H1 (cell line): Measurements from ENCODE around the gene SND1. TPM values are rescaled to one million over a fixed set of nuclear protein-coding genes. Genes with fewer than 3 reads are reported as not detected.
"Not testable (repeated sequence)": the region's sequence is repeated elsewhere in the genome, so short reads cannot be mapped to it uniquely, and the experiment has no call there.

Experiments used
- CTCF ChIA-PET: fragments of 300-600 bp; sonication (Branson Sonifier 250); formaldehyde crosslinking; loops from one replicate; lab custom pipeline; 2021; ENCODE audit not compliant: partially characterized antibody; lab: Charles Lee
- POLR2A ChIA-PET: fragments of 300-600 bp; sonication (Branson Sonifier 250); formaldehyde crosslinking; loops from one replicate; lab custom pipeline; 2021; ENCODE audit warnings: inconsistent platforms; ENCODE audit not compliant: partially characterized antibody; lab: Charles Lee
- DNase-seq, 2 experiments: peaks; one replicate each; pipeline versions ENCODE4 v3.0.0 to v3.0.0-alpha.2; 2010 to 2022; ENCODE audit warnings: low spot score in 2 of 2, low read depth in 1 of 2, mixed read lengths in 1 of 2
- FAIRE-seq: peaks from 2 replicates; lab custom pipeline; 2011; peaks lifted over from hg19 to GRCh38; lab: Jason Lieb, UNC
- H2AFZ ChIP-seq: 2 replicates; pipeline ENCODE4 v1.8.1; 2012; ENCODE audit warnings: low read length, inconsistent platforms
- H2AK5ac ChIP-seq: 2 replicates; pipeline ENCODE4 v1.6.1; 2013; ENCODE audit warnings: low read depth, low read length
- H2BK120ac ChIP-seq: replicated peaks from 2 replicates; pipeline ENCODE3; 2013; ENCODE audit warnings: low read depth, low read length, inconsistent platforms
- H2BK12ac ChIP-seq: 2 replicates; pipeline ENCODE4 v1.6.1; 2013; ENCODE audit warnings: low read depth, low read length
- H2BK15ac ChIP-seq: 2 replicates; pipeline ENCODE4 v1.6.1; 2013; ENCODE audit warnings: low read length
- H2BK20ac ChIP-seq: 2 replicates; pipeline ENCODE4 v1.6.1; 2013; ENCODE audit warnings: low read length
- H2BK5ac ChIP-seq: 2 replicates; pipeline ENCODE4 v1.6.1; 2013; ENCODE audit warnings: low read depth, low read length
- H3K14ac ChIP-seq: 2 replicates; pipeline ENCODE4 v1.6.1; 2013; ENCODE audit warnings: inconsistent platforms; ENCODE audit not compliant: insufficient read length
- H3K18ac ChIP-seq: 2 replicates; pipeline ENCODE4 v1.6.1; 2013; ENCODE audit warnings: low read length; ENCODE audit errors: extremely low read depth
- H3K23ac ChIP-seq: 2 replicates; pipeline ENCODE4 v1.6.1; 2013; ENCODE audit warnings: inconsistent platforms; ENCODE audit not compliant: insufficient read length
- H3K23me2 ChIP-seq: 2 replicates; pipeline ENCODE4 v1.6.1; 2013; ENCODE audit warnings: low read depth, low read length
- H3K27ac ChIP-seq: 2 replicates; pipeline ENCODE4 v1.6.1; 2011; ENCODE audit warnings: low read depth, low read length, inconsistent platforms
- H3K27me3 ChIP-seq, 4 experiments: replicated peaks in 1 of 4; 1 replicate in 1 of 4; 2 replicates in 3 of 4; pipeline versions ENCODE4 v1.6.1 to v1.8.1; 2011 to 2013; ENCODE audit warnings: low read length in 3 of 4, mild to moderate bottlenecking in 3 of 4, inconsistent platforms in 2 of 4, mixed read lengths in 2 of 4, moderate library complexity in 1 of 4; ENCODE audit not compliant: control insufficient read depth in 3 of 4, insufficient read depth in 3 of 4; ENCODE audit errors: extremely low read depth in 1 of 4
- H3K36me3 ChIP-seq, 4 experiments: 2 replicates each; pipeline versions ENCODE4 v1.6.1 to v1.8.1; 2011 to 2013; ENCODE audit warnings: mild to moderate bottlenecking in 4 of 4, low read length in 3 of 4, moderate library complexity in 2 of 4, control low read depth in 1 of 4, inconsistent platforms in 1 of 4; ENCODE audit not compliant: insufficient read depth in 4 of 4, control insufficient read depth in 2 of 4
- H3K4ac ChIP-seq: replicated peaks from 2 replicates; pipeline ENCODE3; 2013; ENCODE audit warnings: low read length, low read depth, mixed read lengths, inconsistent platforms; ENCODE audit not compliant: insufficient read length
- H3K4me1 ChIP-seq, 4 experiments: replicated peaks in 1 of 4; 1 replicate in 1 of 4; 2 replicates in 3 of 4; pipeline versions ENCODE4 v1.6.1 to v1.8.1; 2011 to 2013; ENCODE audit warnings: low read length in 3 of 4, inconsistent platforms in 2 of 4, mixed read lengths in 1 of 4; ENCODE audit not compliant: insufficient read depth in 4 of 4, control insufficient read depth in 3 of 4
- H3K4me2 ChIP-seq, 2 experiments: 2 replicates each; pipeline versions ENCODE4 v1.6.1 to v1.8.1; 2011 to 2013; ENCODE audit warnings: low read depth in 2 of 2, low read length in 2 of 2, control low read depth in 1 of 2, inconsistent platforms in 1 of 2, mild to moderate bottlenecking in 1 of 2; ENCODE audit not compliant: insufficient read depth in 1 of 2
- H3K4me3 ChIP-seq, 4 experiments: fragments of 200-600, 300-600 bp in 1 of 4; sonication (generic), shearing (Covaris generic), sonication (Bioruptor Twin) in 1 of 4; 2 replicates each; pipeline versions ENCODE4 v1.5.1 to v1.8.1; 2011 to 2016; ENCODE audit warnings: low read length in 4 of 4, low read depth in 3 of 4, control low read depth in 2 of 4, inconsistent platforms in 2 of 4, mild to moderate bottlenecking in 2 of 4, mixed read lengths in 1 of 4, moderate library complexity in 1 of 4; ENCODE audit not compliant: insufficient read depth in 2 of 4; ENCODE audit errors: extremely low read depth in 1 of 4
- H3K56ac ChIP-seq: replicated peaks from 2 replicates; pipeline ENCODE3; 2013; ENCODE audit warnings: low read depth, mild to moderate bottlenecking, mixed read lengths, low read length, inconsistent platforms; ENCODE audit not compliant: insufficient read length
- H3K79me1 ChIP-seq: 2 replicates; pipeline ENCODE4 v1.6.1; 2013; ENCODE audit warnings: low read depth, low read length, control low read depth
- H3K79me2 ChIP-seq, 2 experiments: 2 replicates each; pipeline versions ENCODE4 v1.6.1 to v1.8.1; 2012 to 2013; ENCODE audit warnings: low read length in 2 of 2, mild to moderate bottlenecking in 2 of 2, inconsistent platforms in 1 of 2; ENCODE audit not compliant: insufficient read depth in 2 of 2, control insufficient read depth in 1 of 2
- H3K9ac ChIP-seq, 4 experiments: replicated peaks in 1 of 4; 1 replicate in 1 of 4; 2 replicates in 3 of 4; pipeline versions ENCODE4 v1.6.1 to v1.8.1; 2011 to 2013; ENCODE audit warnings: low read depth in 3 of 4, low read length in 3 of 4, control low read depth in 2 of 4, mild to moderate bottlenecking in 2 of 4, moderate library complexity in 2 of 4, inconsistent platforms in 1 of 4; ENCODE audit errors: extremely low read depth in 1 of 4
- H3K9me3 ChIP-seq, 2 experiments: 2 replicates each; pipeline versions ENCODE4 v1.6.1 to v1.8.1; 2012 to 2013; ENCODE audit warnings: mild to moderate bottlenecking in 2 of 2, moderate library complexity in 2 of 2, control low read depth in 1 of 2, inconsistent platforms in 1 of 2, low read depth in 1 of 2, low read length in 1 of 2, mixed read lengths in 1 of 2; ENCODE audit not compliant: insufficient read depth in 2 of 2
- H4K20me1 ChIP-seq, 2 experiments: replicated peaks in 1 of 2; 2 replicates each; pipeline versions ENCODE3 to v1.8.1; 2011 to 2013; ENCODE audit warnings: inconsistent platforms in 2 of 2, low read length in 2 of 2, mild to moderate bottlenecking in 1 of 2; ENCODE audit not compliant: insufficient read depth in 2 of 2, control insufficient read depth in 1 of 2
- H4K5ac ChIP-seq: 2 replicates; pipeline ENCODE4 v1.6.1; 2013; ENCODE audit warnings: low read length, low read depth, mixed read lengths, inconsistent platforms; ENCODE audit not compliant: insufficient read length
- H4K8ac ChIP-seq: 2 replicates; pipeline ENCODE4 v1.8.0; 2013; ENCODE audit warnings: mild to moderate bottlenecking, moderate library complexity, low read length, inconsistent platforms; ENCODE audit not compliant: insufficient read depth; ENCODE audit errors: extremely low read depth
- H4K91ac ChIP-seq: replicated peaks from 2 replicates; pipeline ENCODE3; 2013; ENCODE audit warnings: low read length, mixed read lengths, inconsistent platforms; ENCODE audit not compliant: insufficient read length
- WGBS, 2 experiments: shearing (Covaris generic) in 1 of 2; methylation state at CpG; one replicate each; pipeline versions ENCODE4 v1.1.6 to v1.1.7; 2013 to 2015; ENCODE audit warnings: low lambda C conversion rate in 2 of 2, mixed read lengths in 2 of 2, inconsistent platforms in 1 of 2, low coverage in 1 of 2, missing lambda C conversion rate in 1 of 2; ENCODE audit not compliant: insufficient replicate concordance in 2 of 2, insufficient coverage in 1 of 2, insufficient read length in 1 of 2; ENCODE audit errors: extremely low coverage in 1 of 2, missing lambda C conversion rate in 1 of 2; 5-methylcytosine and 5-hydroxymethylcytosine counted together
- polyA plus RNA-seq, 7 experiments: library from polyadenylated mRNA; depleted of rRNA in 3 of 7; stranded (reverse) in 5 of 7; unstranded in 2 of 7; fragments of >200 nt in 5 of 7; fragments of 200-250 nt in 2 of 7; gene quantifications; 1 replicate in 5 of 7; 2 replicates in 1 of 7; 4 replicates in 1 of 7; pipeline versions ENCODE4 v1.2.1 to v1.2.3, GENCODE V29; 2011 to 2013; ENCODE audit warnings: missing spikeins in 2 of 7, mixed read lengths in 2 of 7
- total RNA-seq: library from RNA; stranded (reverse); fragmentation: NEBNext Ultra II Directional; extraction: Animal tissue kit (Norgen Biotek cat#: 25700); gene quantifications from 2 replicates; pipeline ENCODE4 v1.2.1, GENCODE V29; 2021

SND1 gene
- total and polyA plus RNA-seq, 2 of the 8 experiments (the other 6 are each of a cell fraction or from before 2014, with no cell fraction given) = 122 to 290 TPM

DNA sequence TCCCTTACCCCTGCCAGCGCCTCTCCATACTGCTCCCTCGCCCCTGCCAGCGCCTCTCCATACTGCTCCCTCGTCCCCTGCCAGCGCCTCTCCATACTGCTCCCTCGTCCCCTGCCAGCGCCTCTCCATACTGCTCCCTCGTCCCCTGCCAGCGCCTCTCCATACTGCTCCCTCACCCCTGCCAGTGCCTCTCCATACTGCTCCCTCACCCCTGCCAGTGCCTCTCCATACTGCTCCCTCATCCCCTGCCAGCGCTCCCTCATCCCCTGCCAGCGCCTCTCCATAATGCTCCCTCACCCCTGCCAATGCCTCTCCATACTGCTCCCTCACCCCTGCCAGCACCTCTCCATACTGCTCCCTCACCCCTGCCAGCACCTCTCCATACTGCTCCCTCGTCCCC lies 455.5 kb downstream of the SND1 start:
- WGBS, 2 experiments = 98% methylated on average over 7 of the region's 12 CpGs; no CpG with 5 or more reads in 1 of the 2 experiments
- not testable (repeated sequence) for H4K20me1 ChIP-seq, H4K91ac ChIP-seq, H3K9me3 ChIP-seq, H2BK12ac ChIP-seq, DNase-seq, H2BK120ac ChIP-seq, H3K79me2 ChIP-seq, H3K27ac ChIP-seq, H4K8ac ChIP-seq, H3K4ac ChIP-seq, H3K79me1 ChIP-seq, H3K36me3 ChIP-seq, H3K9ac ChIP-seq, H2BK15ac ChIP-seq, H3K4me3 ChIP-seq, H4K5ac ChIP-seq, H2BK20ac ChIP-seq, H3K18ac ChIP-seq, H2AFZ ChIP-seq, H3K4me2 ChIP-seq, H2BK5ac ChIP-seq, H3K14ac ChIP-seq, H2AK5ac ChIP-seq, H3K23me2 ChIP-seq, H3K56ac ChIP-seq, H3K23ac ChIP-seq, FAIRE-seq, H3K4me1 ChIP-seq
- ChIA-PET POLR2A (interaction anchor here (0.6 to 1.0 kb wide), 2 partner anchors 8 to 352 kb away, joined by 3 read pairs; no protein-coding TSS in a partner anchor), CTCF (interaction anchor here (0.7 to 21.0 kb wide), 3 partner anchors 8 to 102 kb away, joined by 3 to 221 read pairs (median 4); no protein-coding TSS in a partner anchor)
- peaks cover 13 to 38% (median 28%) of the 10 kb centered on the region in 4 experiments for H3K27me3 ChIP-seq
